K562 (cell line): Measurements from ENCODE around the gene SCAMP1. TPM values are rescaled to one million over a fixed set of nuclear protein-coding genes. Genes with fewer than 3 reads are reported as not detected.

Source experiments
- ATAC-seq: fragments of 200-7000 bp; cut with Tn5 transposase; 3 replicates; pipeline ENCODE4 v1.9.1; 2020; ENCODE audit warnings: moderate library complexity
- BruUV-seq: library from RNA; stranded (reverse); fragments of 400-500 nt; replicated peaks from 2 replicates; lab custom pipeline; 2021; lab: Mats Ljungman, UMichigan
- CTCF ChIA-PET: fragments of 300-600 bp; formaldehyde crosslinking; extraction: SDS; loops from one replicate; lab custom pipeline; 2021; ENCODE audit warnings: low intra/inter-chr PET ratio; lab: Yijun Ruan, JAX
- POLR2A ChIA-PET: fragments of 300-600, 350-650 bp; sonication (Branson Sonifier 250); formaldehyde crosslinking; extraction: SDS; loops from one replicate; lab custom pipeline; 2021; ENCODE audit warnings: antibody characterized with exemption, inconsistent platforms; lab: Yijun Ruan, JAX
- DNase-seq, 4 experiments: peaks; one replicate each; pipeline versions ENCODE4 v3.0.0 to v3.0.0-alpha.2; 2011 to 2018; ENCODE audit warnings: low spot score in 3 of 4, mixed read lengths in 3 of 4; ENCODE audit errors: extremely low read depth in 1 of 4
- FAIRE-seq: peaks from 2 replicates; lab custom pipeline; 2011; peaks lifted over from hg19 to GRCh38; lab: Jason Lieb, UNC
- H2AFZ ChIP-seq: 2 replicates; pipeline ENCODE4 v1.6.0; 2011; ENCODE audit warnings: low read depth, low read length, control low read depth, inconsistent platforms
- H3K27ac ChIP-seq: fragments of 200-600 bp; 3 replicates; pipeline ENCODE4 v1.8.0; 2011; ENCODE audit warnings: low read depth, mild to moderate bottlenecking, control low read depth, inconsistent platforms, low read length, moderate library complexity, mixed read lengths; ENCODE audit errors: extremely low read depth
- H3K27me3 ChIP-seq, 2 experiments: fragments of 300-600 bp in 1 of 2; 2 replicates in 1 of 2; 3 replicates in 1 of 2; pipeline versions ENCODE4 v1.6.0 to v1.8.0; 2011; ENCODE audit warnings: inconsistent platforms in 2 of 2, low read length in 2 of 2, mild to moderate bottlenecking in 1 of 2, mixed read lengths in 1 of 2, moderate library complexity in 1 of 2; ENCODE audit not compliant: control insufficient read depth in 2 of 2, insufficient read depth in 2 of 2
- H3K36me3 ChIP-seq: fragments of 300-600 bp; 3 replicates; pipeline ENCODE4 v1.8.0; 2011; ENCODE audit warnings: mild to moderate bottlenecking, low read length, inconsistent platforms; ENCODE audit not compliant: control insufficient read depth, insufficient read depth
- H3K4me1 ChIP-seq, 2 experiments: fragments of 200-600 bp in 1 of 2; replicated peaks in 1 of 2; 2 replicates in 1 of 2; 3 replicates in 1 of 2; pipeline versions ENCODE4 v1.5.1 to v1.8.0; 2011; ENCODE audit warnings: inconsistent platforms in 2 of 2, low read length in 2 of 2, mild to moderate bottlenecking in 1 of 2, mixed read lengths in 1 of 2, moderate library complexity in 1 of 2; ENCODE audit not compliant: control insufficient read depth in 2 of 2, insufficient read depth in 2 of 2
- H3K4me2 ChIP-seq: 2 replicates; pipeline ENCODE4 v1.6.1; 2011; ENCODE audit warnings: low read length, control low read depth, inconsistent platforms, mixed read lengths; ENCODE audit not compliant: insufficient read depth
- H3K4me3 ChIP-seq: fragments of 200-600 bp; sonication (generic), shearing (Covaris generic); 2 replicates; pipeline ENCODE4 v1.5.1; 2016; ENCODE audit warnings: control low read depth, inconsistent platforms
- H3K79me2 ChIP-seq: fragments of 200-600 bp; 3 replicates; pipeline ENCODE4 v1.8.0; 2011; ENCODE audit warnings: low read length, inconsistent platforms; ENCODE audit not compliant: control insufficient read depth, insufficient read depth
- H3K9ac ChIP-seq, 2 experiments: 2 replicates each; pipeline versions ENCODE4 v1.6.0 to v1.6.1; 2011; ENCODE audit warnings: low read depth in 2 of 2, low read length in 2 of 2, control low read depth in 1 of 2, inconsistent platforms in 1 of 2, mild to moderate bottlenecking in 1 of 2, mixed read lengths in 1 of 2; ENCODE audit not compliant: insufficient read depth in 1 of 2
- H3K9me1 ChIP-seq: one replicate; pipeline ENCODE4 v1.6.0; 2011; ENCODE audit warnings: inconsistent platforms, mild to moderate bottlenecking, low read length, moderate library complexity; ENCODE audit not compliant: control insufficient read depth, insufficient read depth
- H3K9me3 ChIP-seq: replicated peaks from 2 replicates; pipeline ENCODE4 v1.5.1; 2011; ENCODE audit warnings: low read depth, low read length, inconsistent platforms; ENCODE audit not compliant: control insufficient read depth, insufficient read depth
- H4K20me1 ChIP-seq: replicated peaks from 2 replicates; pipeline ENCODE4 v1.6.1; 2011; ENCODE audit warnings: low read length, inconsistent platforms, mixed read lengths; ENCODE audit not compliant: control insufficient read depth, insufficient read depth
- ADNP ChIP-seq: fragments of 200-800 bp; sonication (Bioruptor generic); IDR thresholded peaks from 2 replicates; pipeline ENCODE4 v1.6.1; 2016; ENCODE audit warnings: missing genetic modification characterization, missing compliant biosample characterization
- ARNT ChIP-seq, 2 experiments: fragments of 450-650 bp; IDR thresholded peaks; 2 replicates each; pipeline ENCODE4 v1.6.1; 2016; ENCODE audit warnings: mild to moderate bottlenecking in 1 of 2
- CEBPB ChIP-seq: fragments of 450-650 bp; IDR thresholded peaks from 2 replicates; pipeline ENCODE4 v1.6.1; 2016; ENCODE audit warnings: missing genetic modification characterization, missing compliant biosample characterization
- CEBPG ChIP-seq, 3 experiments: fragments of 200-800 bp in 1 of 3; sonication (Bioruptor generic) in 1 of 3; sonication (generic) in 1 of 3; formaldehyde crosslinking in 1 of 3; IDR thresholded peaks in 2 of 3; conservative IDR thresholded peaks in 1 of 3; 2 replicates each; pipeline versions ENCODE4 v1.6.1 to v1.8.0; 2016 to 2022; ENCODE audit warnings: missing compliant biosample characterization in 2 of 3, missing genetic modification characterization in 2 of 3, mild to moderate bottlenecking in 1 of 3, missing genetic modification reagents in 1 of 3
- DDX20 ChIP-seq: fragments of 450-650 bp; IDR thresholded peaks from 2 replicates; pipeline ENCODE4 v1.6.1; 2016; ENCODE audit warnings: missing genetic modification characterization, low read depth, mild to moderate bottlenecking, missing compliant biosample characterization, moderate library complexity
- PHF8 ChIP-seq: fragments of 200-600 bp; sonication (generic); IDR thresholded peaks from 2 replicates; pipeline ENCODE4 v1.6.1; 2012; ENCODE audit warnings: mixed run types, mild to moderate bottlenecking, inconsistent platforms, low read length, moderate library complexity, borderline replicate concordance
- PURB ChIP-seq: sonication (generic); formaldehyde crosslinking; IDR thresholded peaks from 2 replicates; pipeline ENCODE4 v1.9.0; 2021; ENCODE audit warnings: low read depth, mild to moderate bottlenecking, missing genetic modification reagents
- SMARCE1 ChIP-seq: fragments of 450-650 bp; IDR thresholded peaks from 2 replicates; pipeline ENCODE4 v1.7.1; 2016; ENCODE audit warnings: mild to moderate bottlenecking
- SMC3 ChIP-seq: conservative IDR thresholded peaks from 2 replicates; pipeline ENCODE4 v1.6.1; 2011; ENCODE audit warnings: low read depth, low read length, improper control_type of control experiment; ENCODE audit not compliant: insufficient read depth
- TGIF2 ChIP-seq: sonication (generic); formaldehyde crosslinking; IDR thresholded peaks from 2 replicates; pipeline ENCODE4 v1.8.1; 2022; ENCODE audit warnings: mild to moderate bottlenecking, missing genetic modification reagents, moderate library complexity
- ZNF253 ChIP-seq: fragments of 250-450 bp; sonication (Bioruptor Pico); conservative IDR thresholded peaks from 2 replicates; pipeline ENCODE4 v1.6.1; 2021; ENCODE audit warnings: mild to moderate bottlenecking
- ZNF589 ChIP-seq: fragments of 200-800 bp; sonication (Bioruptor generic); IDR thresholded peaks from 2 replicates; pipeline ENCODE4 v1.6.1; 2016; ENCODE audit warnings: low read depth, missing genetic modification characterization, missing compliant biosample characterization
- ZNF76 ChIP-seq: fragments of 250-450 bp; sonication (Bioruptor Pico); IDR thresholded peaks from 2 replicates; pipeline ENCODE4 v1.4.0; 2020; ENCODE audit warnings: mild to moderate bottlenecking, moderate library complexity, borderline replicate concordance
- WGBS: fragments of 100-300 bp; shearing (Covaris generic); methylation state at CpG from one replicate; pipeline ENCODE4 v1.1.6; 2016; ENCODE audit warnings: low coverage, mixed read lengths; ENCODE audit not compliant: insufficient coverage; ENCODE audit errors: missing lambda C conversion rate; 5-methylcytosine and 5-hydroxymethylcytosine counted together
- in situ Hi-C: fragments of 300-500 bp; cut with MboI; formaldehyde crosslinking; loops from 4 replicates; pipeline ENCODE4 v1.15.0; 2018; ENCODE audit warnings: inconsistent platforms, mixed read lengths
- intact Hi-C: fragments of 100-400 bp; cut with micrococcal nuclease; formaldehyde crosslinking; loops from 2 replicates; pipeline ENCODE4 v1.14.2; 2022
- polyA plus RNA-seq, 8 experiments: library from polyadenylated mRNA; depleted of rRNA in 4 of 8; stranded (reverse) in 5 of 8; unstranded in 3 of 8; fragments of >200 nt; fragmentation: Nextera tagmentation in 2 of 8; fragmentation: Illumina TruSeq in 1 of 8; extraction: Ambion mirVana in 2 of 8; extraction: Trizol in 1 of 8; gene quantifications; 2 replicates each; pipeline versions ENCODE4 v1.2.1 to v1.2.3, GENCODE V29; 2011 to 2014; ENCODE audit warnings: inconsistent platforms in 1 of 8, missing spikeins in 1 of 8
- total RNA-seq, 7 experiments: library from RNA; depleted of rRNA in 6 of 7; stranded (reverse); fragments of >200 nt in 6 of 7; fragmentation: Illumina TruSeq in 2 of 7; extraction: Trizol in 2 of 7; gene quantifications; 2 replicates each; pipeline versions ENCODE4 v1.2.1 to v1.2.3, GENCODE V29; 2011 to 2021; ENCODE audit warnings: low replicate concordance in 1 of 7
- TF ChIP-seq, protein P1 (sequence below), 2 experiments: fragments of 450-650 bp in 1 of 2; sonication (generic) in 1 of 2; formaldehyde crosslinking in 1 of 2; IDR thresholded peaks in 1 of 2; conservative IDR thresholded peaks in 1 of 2; 2 replicates each; pipeline versions ENCODE4 v1.6.1 to v1.8.1; 2016 to 2023; ENCODE audit warnings: mild to moderate bottlenecking in 2 of 2, moderate library complexity in 2 of 2, inconsistent platforms in 1 of 2, missing genetic modification reagents in 1 of 2
- TF ChIP-seq, protein P2 (sequence below), 3 experiments: fragments of 200-800 bp in 1 of 3; sonication (Bioruptor generic) in 1 of 3; sonication (generic) in 1 of 3; formaldehyde crosslinking in 1 of 3; IDR thresholded peaks; 2 replicates each; pipeline versions ENCODE4 v1.6.1 to v1.8.0; 2016 to 2022; ENCODE audit warnings: mild to moderate bottlenecking in 2 of 3, missing compliant biosample characterization in 2 of 3, missing genetic modification characterization in 2 of 3, missing genetic modification reagents in 1 of 3
- TF ChIP-seq, protein P3 (sequence below): fragments of 250-450 bp; sonication (Bioruptor Pico); IDR thresholded peaks from 2 replicates; pipeline ENCODE4 v1.4.0; 2020

The SCAMP1 gene
- total and polyA plus RNA-seq, 9 of the 15 experiments (the other 6 are each of a cell fraction or from before 2014, with no cell fraction given) = 5.4 to 23.9 (median 13.8) TPM

DNA sequence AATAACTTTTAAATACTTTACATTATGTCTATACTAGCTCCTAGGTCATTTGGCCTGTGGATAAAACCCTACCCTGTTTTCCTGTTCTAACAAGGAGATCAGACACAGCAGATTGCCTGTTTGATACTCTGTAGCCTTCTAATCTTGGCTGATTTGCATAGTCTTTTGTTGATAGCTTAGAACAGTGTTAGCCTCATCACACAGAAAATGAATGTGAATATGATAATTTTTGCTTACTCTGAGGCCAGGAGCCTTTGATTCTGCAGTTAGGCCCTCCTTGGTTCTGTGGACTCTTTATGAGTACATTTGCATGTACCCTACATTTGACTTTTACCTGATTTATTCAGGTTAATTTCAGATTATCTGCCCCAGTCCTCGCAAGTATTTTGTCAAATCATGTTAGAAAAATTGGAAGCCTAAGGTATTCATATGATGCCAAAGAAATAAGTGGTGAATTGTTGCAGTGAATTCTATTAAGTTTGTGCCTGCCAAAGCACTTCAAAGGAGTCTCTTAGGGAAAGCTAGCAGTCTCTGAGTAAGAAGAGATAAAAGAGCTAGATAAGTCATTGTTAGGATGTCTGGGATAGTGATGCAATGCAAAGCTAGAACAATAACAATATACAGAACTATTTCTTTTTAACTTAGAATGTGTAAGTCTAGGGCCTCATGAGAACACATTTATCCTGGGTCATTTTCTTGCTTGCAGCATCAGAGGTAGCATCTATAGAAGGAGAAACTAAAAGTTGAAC lies 56.4 kb downstream of the SCAMP1 start:
- no TSS peak for BruUV-seq
- Histone ChIP-seq H3K4me2 (no peak overlapping the region), H3K27me3 (no peaks in the 10 kb centered on the region), H2AFZ (no peak overlapping the region), H3K9ac (no peak overlapping the region), H3K36me3 (peaks cover 14% of the 10 kb centered on the region), H3K4me3 (no peak overlapping the region), H3K4me1 (no peaks in the 10 kb centered on the region), H3K9me3 (no peaks in the 10 kb centered on the region), H4K20me1 (no peaks in the 10 kb centered on the region), H3K79me2 (no peaks in the 10 kb centered on the region), H3K9me1 (no peaks in the 10 kb centered on the region), H3K27ac (no peak overlapping the region)
- ChIA-PET POLR2A (no interaction called here), CTCF (no interaction called here)
- in situ Hi-C loops (no loop called here), intact Hi-C loops (no loop called here)
- DNase-seq (no peak), ATAC-seq (no peak), FAIRE-seq (peak; percentile 19)
- WGBS = 73% methylated on average over 1 of the region's 1 CpG
- TF ChIP-seq PURB (CRISPR knock-in tag) (no peak), CEBPG (CRISPR knock-in tag; IDR thresholded peaks at IDR 0.05) (no peak), CEBPG (tag; conservative IDR thresholded peaks at IDR 0.05 in 1 of 2, IDR thresholded peaks at IDR 0.05 in 1 of 2) (peak in 1 of 2 experiments; percentile 65; a peak in 1 of 4 replicates), PHF8 (no peak), ZNF76 (no peak), SMC3 (no peak), DDX20 (tag) (no peak), SMARCE1 (no peak), ZNF253 (no peak), ARNT (IDR thresholded peaks at IDR 0.05) (no peak), ADNP (no peak), TGIF2 (CRISPR knock-in tag) (no peak), CEBPB (0 out of 2 replicates have a peak, but pooled peaks have one; percentile 8), ZNF589 (CRISPR knock-in tag) (no peak)
- TF ChIP-seq, protein P1, sequence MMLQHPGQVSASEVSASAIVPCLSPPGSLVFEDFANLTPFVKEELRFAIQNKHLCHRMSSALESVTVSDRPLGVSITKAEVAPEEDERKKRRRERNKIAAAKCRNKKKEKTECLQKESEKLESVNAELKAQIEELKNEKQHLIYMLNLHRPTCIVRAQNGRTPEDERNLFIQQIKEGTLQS (IDR thresholded peaks at IDR 0.05) = peak; percentile 40
- TF ChIP-seq, protein P1 (CRISPR knock-in tag; conservative IDR thresholded peaks at IDR 0.05) = no peak
- TF ChIP-seq, protein P2, sequence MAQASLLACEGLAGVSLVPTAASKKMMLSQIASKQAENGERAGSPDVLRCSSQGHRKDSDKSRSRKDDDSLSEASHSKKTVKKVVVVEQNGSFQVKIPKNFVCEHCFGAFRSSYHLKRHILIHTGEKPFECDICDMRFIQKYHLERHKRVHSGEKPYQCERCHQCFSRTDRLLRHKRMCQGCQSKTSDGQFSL (CRISPR knock-in tag; IDR thresholded peaks at IDR 0.05) = no peak
- TF ChIP-seq, protein P2 (tag; IDR thresholded peaks at IDR 0.05) = no peak
- TF ChIP-seq, protein P3, sequence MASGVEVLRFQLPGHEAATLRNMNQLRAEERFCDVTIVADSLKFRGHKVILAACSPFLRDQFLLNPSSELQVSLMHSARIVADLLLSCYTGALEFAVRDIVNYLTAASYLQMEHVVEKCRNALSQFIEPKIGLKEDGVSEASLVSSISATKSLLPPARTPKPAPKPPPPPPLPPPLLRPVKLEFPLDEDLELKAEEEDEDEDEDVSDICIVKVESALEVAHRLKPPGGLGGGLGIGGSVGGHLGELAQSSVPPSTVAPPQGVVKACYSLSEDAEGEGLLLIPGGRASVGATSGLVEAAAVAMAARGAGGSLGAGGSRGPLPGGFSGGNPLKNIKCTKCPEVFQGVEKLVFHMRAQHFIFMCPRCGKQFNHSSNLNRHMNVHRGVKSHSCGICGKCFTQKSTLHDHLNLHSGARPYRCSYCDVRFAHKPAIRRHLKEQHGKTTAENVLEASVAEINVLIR (CRISPR knock-in tag) = no peak
